AG09309 (cell line): ENCODE measurements around the gene LCN9.

ENCODE experiments used
- DNase-seq: peaks from one replicate; pipeline ENCODE4 v3.0.0-alpha.2; 2010; ENCODE audit warnings: low read depth
- H3K4me3 ChIP-seq: 2 replicates; pipeline ENCODE4 v1.5.1; 2011; ENCODE audit warnings: mild to moderate bottlenecking, low read depth, low read length, moderate library complexity; ENCODE audit not compliant: control insufficient read depth
- CTCF ChIP-seq: IDR thresholded peaks from 2 replicates; pipeline ENCODE4 v1.5.1; 2011; ENCODE audit warnings: mild to moderate bottlenecking, low read depth, low read length, inconsistent platforms; ENCODE audit not compliant: insufficient read depth, control insufficient read depth; ENCODE audit errors: missing control alignments

Gene LCN9

DNA sequence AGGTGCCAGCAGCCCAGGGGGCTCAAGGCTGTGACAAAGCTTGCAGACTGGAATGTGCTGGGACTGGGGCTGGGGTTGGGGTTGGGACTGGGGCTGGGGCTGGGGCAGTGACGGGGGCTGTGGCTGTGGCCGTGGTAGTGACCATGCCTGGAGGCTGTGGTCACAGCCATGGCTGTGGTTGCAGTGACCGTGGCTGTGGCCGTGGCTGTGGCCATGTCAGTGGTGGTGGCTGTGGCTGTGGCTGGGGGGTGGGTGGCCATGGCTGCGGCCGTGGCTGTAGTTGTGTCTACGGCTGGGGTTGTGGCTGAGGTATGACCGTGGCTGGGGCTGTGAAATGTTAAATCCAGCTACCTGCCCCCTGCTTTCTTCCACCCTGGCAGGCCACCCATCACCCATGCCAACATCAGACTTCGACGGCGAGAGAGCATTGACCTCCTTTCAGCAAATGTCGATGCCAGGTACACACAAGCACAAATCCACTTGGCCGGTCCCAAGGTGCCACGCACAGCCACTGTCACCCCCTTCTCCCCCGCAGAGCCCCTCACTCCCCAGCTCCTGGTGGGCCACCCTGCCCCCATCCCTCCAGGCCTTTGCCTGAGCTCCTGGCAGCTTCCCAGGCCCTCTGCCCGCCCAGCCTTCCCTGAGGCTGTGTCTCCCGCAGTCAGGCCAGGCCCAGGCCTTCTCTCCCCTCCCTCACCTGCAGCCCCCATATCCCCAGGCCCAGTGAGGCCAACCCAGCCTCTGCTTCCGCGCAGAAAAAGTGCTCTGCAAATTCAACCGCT is 15.3 kb downstream of the LCN9 start:
- no peak overlapping the region for H3K4me3 ChIP-seq
- TF ChIP-seq CTCF: no peak
- DNase-seq: no peak

- DNase-seq: no peak
- no peak overlapping the region for H3K4me3 ChIP-seq
- TF ChIP-seq CTCF: no peak
These were observed 16.9 kb downstream of the LCN9 start for GRCh38 chr9:135680056-135680455.

DNA sequence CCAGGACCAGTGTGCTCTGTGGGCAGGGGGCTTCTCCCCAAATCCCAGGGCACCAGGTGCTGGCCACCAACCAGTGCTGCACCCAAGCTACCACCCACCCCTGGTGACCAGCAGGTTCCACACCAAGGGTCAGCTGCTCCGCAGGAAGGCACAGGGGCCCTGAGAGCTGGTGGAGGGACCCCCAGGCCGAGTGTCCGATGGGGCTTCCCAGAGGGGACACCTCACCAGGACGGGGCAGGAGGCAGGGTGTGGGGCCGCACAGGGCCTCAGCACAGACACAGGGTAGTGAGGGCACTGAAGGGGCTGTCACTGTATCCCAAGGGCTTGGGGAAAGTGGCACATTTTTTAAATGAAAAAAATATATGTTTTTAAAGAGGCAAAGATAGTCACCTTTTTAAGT is 18.1 kb downstream of the LCN9 start:
- no peak for DNase-seq
- H3K4me3 ChIP-seq: no peak overlapping the region
- TF ChIP-seq CTCF: no peak

- no peak overlapping the region for H3K4me3 ChIP-seq
- TF ChIP-seq CTCF: no peak
- no peak for DNase-seq
These were observed 20.4 kb downstream of the LCN9 start for GRCh38 chr9:135683401-135684034.

DNA sequence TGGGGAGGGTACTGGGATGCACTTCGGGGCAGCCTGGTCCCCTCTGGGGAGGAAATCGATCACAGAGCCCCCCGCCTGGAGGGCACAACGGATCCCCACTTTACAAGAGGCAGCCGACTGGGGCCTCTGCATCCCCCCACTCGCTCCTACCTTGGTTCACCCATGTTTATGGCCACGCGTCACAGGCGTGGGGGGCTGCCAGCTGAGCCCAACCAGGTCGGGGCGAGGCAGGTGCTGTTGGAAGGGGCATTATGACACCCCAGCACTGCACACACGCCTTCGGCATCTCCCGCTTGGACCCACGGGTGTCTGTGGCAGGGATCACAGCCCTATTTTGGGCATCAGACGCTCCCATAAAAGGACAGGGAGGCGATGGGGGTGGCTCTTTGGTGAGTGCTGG is 21.6 kb downstream of the LCN9 start:
- no peak for DNase-seq
- TF ChIP-seq CTCF: no peak
- H3K4me3 ChIP-seq: no peak overlapping the region

- DNase-seq: no peak
- no peak overlapping the region for H3K4me3 ChIP-seq
- no peak for TF ChIP-seq CTCF
These were observed 24.1 kb downstream of the LCN9 start for GRCh38 chr9:135687216-135687615.
